Transverse colon (tissue), 4 donors: ENCODE data around the gene ZBTB34.

Source experiments
- CTCF ChIP-seq, 5 experiments: fragments of 200-600 bp in 3 of 5; fragments of 450-650 bp in 2 of 5; sonication (generic) in 3 of 5; IDR thresholded peaks; 1 replicate in 2 of 5; 2 replicates in 3 of 5; pipeline ENCODE4 v1.5.1; 2016 to 2017; ENCODE audit warnings: antibody characterized with exemption in 5 of 5, inconsistent platforms in 3 of 5, mild to moderate bottlenecking in 2 of 5, moderate library complexity in 1 of 5
- EP300 ChIP-seq: sonication (generic); formaldehyde crosslinking; IDR thresholded peaks from one replicate; pipeline ENCODE4 v1.6.1; 2017; ENCODE audit warnings: antibody characterized with exemption, low read depth
- POLR2A ChIP-seq: fragments of 450-650 bp; IDR thresholded peaks from one replicate; pipeline ENCODE4 v1.6.1; 2016; ENCODE audit warnings: antibody characterized with exemption, mild to moderate bottlenecking, moderate library complexity
- POLR2AphosphoS5 ChIP-seq, 3 donors: sonication (generic); formaldehyde crosslinking; IDR thresholded peaks; one replicate each; pipeline ENCODE4 v1.6.1; 2016; ENCODE audit warnings: antibody characterized with exemption in 3 of 3

GRCh38 chr9:126933334-126933980, 73.0 kb downstream of the ZBTB34 start:
- no peak for TF ChIP-seq CTCF (IDR thresholded peaks at IDR 0.05)
- TF ChIP-seq POLR2AphosphoS5 (IDR thresholded peaks at IDR 0.05), result no peak
- no peak for TF ChIP-seq POLR2A
- TF ChIP-seq EP300, result no peak
